D721Med (cell line): ENCODE results near the gene PLAC1.

Experiments used
- DNase-seq: peaks from one replicate; pipeline ENCODE4 v3.0.0; 2011; ENCODE audit warnings: low spot score; ENCODE audit not compliant: insufficient read length
- FAIRE-seq: peaks from 2 replicates; lab custom pipeline; 2011; peaks lifted over from hg19 to GRCh38; lab: Jason Lieb, UNC
- CTCF ChIP-seq: IDR thresholded peaks from 2 replicates; pipeline ENCODE4 v1.5.1; 2012; ENCODE audit warnings: mild to moderate bottlenecking, control low read depth; ENCODE audit not compliant: insufficient read depth; ENCODE audit errors: missing control alignments

The PLAC1 gene

DNA sequence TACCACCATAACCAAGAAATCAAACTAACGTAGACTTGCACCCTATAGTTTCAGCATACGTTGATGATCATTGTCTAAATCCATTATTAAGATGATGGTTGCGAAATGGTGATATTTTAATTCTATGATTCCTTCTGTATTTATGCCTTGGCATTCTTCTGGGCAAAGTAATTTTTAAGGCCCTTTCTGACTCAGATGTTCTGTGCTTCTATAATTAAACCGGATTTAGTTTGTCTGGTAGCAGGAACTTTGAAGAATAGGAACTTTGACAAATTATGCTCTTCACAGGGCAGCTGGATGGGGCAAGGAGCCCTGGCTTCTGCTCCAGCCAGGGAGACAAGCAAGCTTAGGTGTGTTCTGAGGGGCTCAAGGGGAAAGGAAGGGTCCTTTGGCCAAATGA, 23.8 kb upstream of the PLAC1 start:
- no peak for TF ChIP-seq CTCF
- DNase-seq (no peak), FAIRE-seq (no peak)

GRCh38 chrX:134679644-134680043, 21.4 kb upstream of the PLAC1 start:
- no peak for TF ChIP-seq CTCF
- DNase-seq (no peak), FAIRE-seq (no peak)

DNA sequence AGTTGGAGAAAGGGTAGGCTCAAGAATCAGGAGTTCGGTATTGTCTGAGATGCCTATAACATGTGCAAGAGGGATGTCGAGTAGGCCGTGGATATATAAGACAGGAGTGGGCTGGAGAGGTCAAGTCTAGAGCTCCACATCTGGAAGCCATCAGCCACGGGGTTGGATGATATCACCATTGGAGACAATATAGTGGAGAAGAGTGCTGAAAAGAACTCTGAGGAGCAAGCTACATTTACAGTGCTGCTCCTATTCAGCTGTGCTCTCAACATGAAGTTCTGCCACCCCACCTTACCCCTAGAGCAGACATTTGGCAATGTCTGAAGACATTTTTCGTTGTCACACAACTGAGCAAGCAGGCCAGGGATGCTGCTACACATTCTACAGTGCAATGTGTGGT, 20.9 kb upstream of the PLAC1 start:
- DNase-seq: no peak
- no peak for FAIRE-seq
- no peak for TF ChIP-seq CTCF

DNA sequence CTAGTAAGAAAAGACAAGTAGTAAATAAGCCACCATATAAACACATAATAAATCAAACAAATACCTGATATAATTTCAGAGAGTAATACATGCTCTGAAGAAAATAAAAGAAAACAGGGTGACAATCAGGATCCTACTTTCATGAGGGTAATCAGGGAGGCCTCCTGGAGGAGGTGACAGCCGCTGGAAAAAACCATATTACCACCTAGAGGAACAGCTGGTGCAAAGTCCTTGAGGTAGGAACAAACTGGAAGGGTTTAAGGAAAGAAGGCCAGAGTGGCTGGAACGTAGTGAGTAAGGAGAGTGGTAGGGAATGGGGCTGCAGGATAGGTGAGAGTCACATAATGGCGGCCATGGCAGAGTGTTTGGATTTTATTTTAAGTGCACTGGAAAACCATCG, 19.1 kb upstream of the PLAC1 start:
- no peak for TF ChIP-seq CTCF
- DNase-seq (no peak), FAIRE-seq (no peak)

DNA sequence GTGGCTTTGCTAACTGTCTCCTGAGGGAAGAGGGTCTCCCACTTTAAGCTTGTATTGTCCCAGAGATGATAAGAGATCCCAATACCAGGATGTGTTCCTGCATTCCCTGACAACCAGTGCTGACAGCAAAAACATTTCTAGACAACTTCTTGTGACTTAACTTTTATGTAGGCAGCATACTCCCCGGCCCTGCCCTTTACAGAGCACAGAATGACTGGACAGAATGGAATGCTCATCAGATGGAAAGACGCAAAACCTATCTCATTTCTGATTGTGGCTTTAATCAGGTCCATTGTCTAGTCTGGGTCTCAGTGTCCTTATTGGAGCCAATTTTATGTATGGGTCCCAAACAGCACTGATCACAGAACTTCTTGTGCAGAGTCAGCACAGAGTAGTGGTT, 18.2 kb upstream of the PLAC1 start:
- TF ChIP-seq CTCF: no peak
- DNase-seq: no peak
- FAIRE-seq: no peak

- DNase-seq (no peak), FAIRE-seq (no peak)
- no peak for TF ChIP-seq CTCF
These were observed 14.9 kb upstream of the PLAC1 start for GRCh38 chrX:134673123-134673522.

GRCh38 chrX:134672101-134672500, 13.8 kb upstream of the PLAC1 start:
- TF ChIP-seq CTCF: no peak
- FAIRE-seq (no peak), DNase-seq (no peak)
